RPMI7951 (cell line): Measurements from ENCODE around the gene SORT1. TPM values are rescaled to one million over a fixed set of nuclear protein-coding genes. Genes with fewer than 3 reads are reported as not detected.
A peak's percentile ranks its signal among the peaks of the same experiment; 100 is the strongest.
"Not testable (repeated sequence)": the region's sequence is repeated elsewhere in the genome, so short reads cannot be mapped to it uniquely, and the experiment has no call there.

Experiments
- DNase-seq: peaks from one replicate; pipeline ENCODE4 v3.0.0-alpha.2; 2012; ENCODE audit warnings: low read depth
- total RNA-seq: library from RNA; depleted of rRNA; stranded (reverse); fragments of >200 nt; shearing (Covaris generic); gene quantifications from 2 replicates; pipeline ENCODE4 v1.2.3, GENCODE V29; 2014

SORT1 gene
- total RNA-seq, 1 experiment from 2014 or later: 15.4 TPM

DNA sequence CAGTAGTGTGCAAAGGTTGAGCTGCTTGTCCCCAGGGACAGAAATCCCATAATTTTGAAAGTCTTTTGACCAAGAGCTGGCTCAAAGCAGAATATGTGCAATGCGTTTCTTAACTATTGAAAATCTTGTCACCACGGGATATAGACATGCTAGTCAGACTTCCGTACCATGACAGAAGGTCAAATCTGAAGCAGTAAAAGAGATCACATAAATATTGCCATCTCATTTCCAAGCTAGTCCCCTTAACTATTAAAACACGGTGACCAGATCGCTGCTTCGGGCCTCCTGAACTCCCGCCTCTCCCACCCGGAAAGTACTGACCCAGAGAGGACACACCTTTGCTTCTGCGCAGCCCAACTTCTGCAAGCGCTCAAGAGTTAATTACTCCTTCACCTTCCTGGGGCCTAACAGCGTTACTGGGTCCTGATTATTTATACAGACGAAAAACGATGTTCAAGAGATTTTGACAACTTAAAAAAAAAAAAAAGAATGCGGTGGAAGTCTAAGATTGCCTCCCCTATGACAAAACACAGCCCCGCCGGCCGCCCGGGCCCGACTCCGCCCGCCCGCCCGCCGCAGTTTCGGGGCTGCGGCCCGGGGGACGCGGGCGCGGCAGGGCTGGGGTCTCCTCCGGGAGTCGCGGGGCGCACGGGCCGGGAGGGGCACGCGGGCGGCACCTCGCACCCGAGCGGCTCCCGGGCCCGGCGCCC lies 692 bp downstream of the SORT1 start:
- no peak for DNase-seq

- no peak for DNase-seq
Observed at GRCh38 chr1:109396513-109396839, 1.2 kb downstream of the SORT1 start.

GRCh38 chr1:109395602-109396512 lies 1.9 kb downstream of the SORT1 start:
- DNase-seq: peak; percentile 29

DNA sequence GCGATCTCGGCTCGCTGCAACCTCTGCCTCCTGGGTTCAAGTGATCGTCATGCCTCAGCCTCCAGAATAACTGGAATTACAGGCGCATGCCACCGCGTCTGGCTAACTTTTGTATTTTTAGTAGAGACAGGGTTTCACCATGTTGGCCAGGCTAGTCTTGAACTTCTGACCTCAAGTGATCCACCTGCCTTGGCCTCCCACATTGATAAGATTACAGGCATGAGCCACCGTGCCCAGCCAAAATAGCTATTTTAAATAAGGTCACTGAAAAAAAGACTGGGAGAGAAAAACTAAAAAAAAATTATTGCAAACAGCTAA lies 2.5 kb downstream of the SORT1 start:
- not testable (repeated sequence) for DNase-seq

DNA sequence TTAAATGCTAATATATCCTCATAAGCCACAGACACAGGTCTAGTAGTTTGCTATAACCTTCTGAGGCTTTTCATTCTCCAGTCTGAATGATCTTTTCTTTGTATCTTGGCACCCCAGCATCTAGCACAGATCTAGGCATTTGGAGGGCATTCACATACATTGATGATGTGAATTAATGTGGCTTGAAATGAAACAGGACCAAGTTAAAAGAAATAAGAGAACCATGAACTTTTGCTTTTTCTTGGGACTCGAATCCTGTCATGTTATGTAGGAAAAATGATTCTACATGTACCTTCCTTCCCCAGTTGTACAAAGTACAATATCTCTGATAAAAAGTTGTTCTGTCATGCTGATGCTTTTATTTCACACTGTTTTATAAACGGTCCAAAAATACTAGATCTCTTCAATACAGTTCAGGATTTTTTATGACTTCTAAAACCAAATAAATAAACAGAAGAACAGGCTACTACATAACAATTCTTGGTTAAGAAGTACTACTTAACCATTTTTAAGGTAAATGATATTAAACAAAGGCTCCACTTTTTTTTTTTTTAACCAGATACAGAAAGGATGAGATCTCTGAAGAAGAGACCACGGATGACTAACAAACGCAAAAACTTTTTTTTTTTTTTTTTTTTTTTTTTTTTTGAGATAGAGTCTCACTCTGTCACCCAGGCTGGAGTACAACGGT lies 3.0 kb downstream of the SORT1 start:
- DNase-seq: no peak

DNA sequence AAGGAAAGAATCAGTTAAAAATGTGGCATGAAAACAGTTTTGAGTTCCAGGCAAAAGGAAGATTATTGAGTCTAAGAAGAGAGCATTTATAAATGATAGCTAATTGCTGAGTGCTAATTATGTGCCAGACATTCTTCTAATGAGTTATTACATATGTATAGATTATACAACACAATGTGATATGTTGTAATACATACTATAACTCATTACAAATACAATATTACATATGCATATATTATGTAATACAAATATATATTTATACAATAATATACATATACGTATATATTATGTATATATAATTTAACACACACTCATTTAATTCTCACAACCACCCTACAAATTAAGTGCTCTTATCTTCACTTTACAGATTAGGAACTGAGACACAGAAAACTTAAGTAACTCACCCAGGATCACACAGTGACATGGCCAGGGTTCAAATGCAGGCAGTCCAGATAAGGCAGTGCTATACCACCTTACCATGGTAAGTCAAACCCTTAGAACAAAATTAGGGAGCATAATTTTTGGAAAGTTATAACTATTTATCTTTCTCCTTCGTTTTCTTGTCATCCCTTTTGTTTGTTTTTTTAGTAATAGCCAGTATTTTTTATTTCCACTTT lies 4.0 kb downstream of the SORT1 start:
- DNase-seq: no peak

DNA sequence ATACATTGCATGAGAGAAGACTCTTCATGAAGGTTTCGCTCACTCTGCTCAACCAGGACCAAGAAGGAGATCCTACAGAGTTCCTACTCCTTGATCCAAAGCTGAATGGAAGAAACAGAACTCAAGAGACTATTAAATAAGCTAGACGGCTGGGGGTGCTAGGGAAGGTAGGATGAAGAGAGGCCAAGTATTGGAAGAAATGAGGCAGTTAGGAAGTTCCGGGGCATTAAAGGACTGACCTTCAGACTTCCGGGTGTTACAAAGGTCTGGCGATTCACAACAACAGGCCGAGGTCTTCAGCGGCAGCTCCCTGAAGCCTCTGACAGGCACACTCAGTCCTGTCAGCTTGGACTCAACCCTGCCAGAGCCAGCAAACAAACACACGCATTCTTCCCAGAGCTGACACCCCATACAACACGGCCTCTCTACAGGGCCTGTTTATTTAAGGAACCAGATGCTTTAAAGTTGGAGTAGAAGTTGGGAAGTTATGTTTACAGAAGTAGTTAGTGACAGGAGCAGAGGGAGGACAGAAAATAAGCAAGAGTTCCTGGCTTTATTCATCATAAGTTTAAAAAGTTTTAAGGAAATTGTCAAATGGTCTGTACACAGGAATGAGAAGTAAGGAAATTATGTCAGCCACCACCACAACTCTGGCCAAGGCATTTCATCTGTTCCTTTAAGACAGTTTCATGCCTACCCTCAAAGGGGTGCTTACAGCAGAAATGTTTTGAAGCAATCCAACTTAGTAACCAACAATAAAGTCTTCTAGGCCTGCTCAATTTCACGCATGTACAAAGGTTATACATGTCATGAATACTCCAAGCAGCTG lies 4.7 kb downstream of the SORT1 start:
- DNase-seq: peak; percentile 67

DNA sequence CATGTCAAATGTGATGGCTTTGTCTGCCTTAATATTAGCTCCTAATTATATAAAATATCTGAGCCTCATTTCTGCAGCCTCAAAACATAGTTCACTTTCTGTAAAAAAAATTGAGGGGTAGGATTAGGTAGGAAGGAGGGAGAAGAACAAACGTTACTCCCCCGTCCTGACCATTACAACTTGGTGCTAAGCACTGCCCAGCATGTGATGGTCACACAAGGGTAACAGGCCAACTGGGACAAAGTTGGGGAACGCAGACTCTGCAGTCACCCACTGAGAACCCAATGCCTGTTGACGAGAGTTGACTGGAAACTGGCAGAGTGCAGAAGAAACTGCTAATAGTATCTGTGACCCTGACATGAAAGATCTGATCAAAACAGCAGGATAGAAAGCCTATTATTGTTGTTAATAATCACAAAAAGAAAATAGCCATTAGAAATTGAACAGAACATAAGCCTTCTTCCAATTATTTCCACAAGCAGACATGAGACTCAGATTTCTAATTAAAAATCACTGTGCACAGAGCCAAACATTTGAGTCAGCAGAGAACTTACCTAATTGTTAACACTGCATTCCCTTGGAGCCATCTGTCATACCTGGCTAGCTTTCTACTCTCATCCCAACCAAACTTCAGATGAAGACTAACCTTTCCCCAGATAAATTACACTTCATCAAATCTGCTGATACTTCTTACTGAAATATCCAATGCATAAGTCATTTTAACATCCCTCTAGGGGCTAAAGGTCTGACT lies 5.5 kb downstream of the SORT1 start:
- no peak for DNase-seq

- DNase-seq: no peak
Observed at GRCh38 chr1:109391626-109392025, 6.1 kb downstream of the SORT1 start.

GRCh38 chr1:109391157-109391556 lies 6.6 kb downstream of the SORT1 start:
- DNase-seq: no peak

- no peak for DNase-seq
Observed at GRCh38 chr1:109389638-109390341, 7.9 kb downstream of the SORT1 start.

GRCh38 chr1:109388884-109389637 lies 8.7 kb downstream of the SORT1 start:
- DNase-seq: no peak

DNA sequence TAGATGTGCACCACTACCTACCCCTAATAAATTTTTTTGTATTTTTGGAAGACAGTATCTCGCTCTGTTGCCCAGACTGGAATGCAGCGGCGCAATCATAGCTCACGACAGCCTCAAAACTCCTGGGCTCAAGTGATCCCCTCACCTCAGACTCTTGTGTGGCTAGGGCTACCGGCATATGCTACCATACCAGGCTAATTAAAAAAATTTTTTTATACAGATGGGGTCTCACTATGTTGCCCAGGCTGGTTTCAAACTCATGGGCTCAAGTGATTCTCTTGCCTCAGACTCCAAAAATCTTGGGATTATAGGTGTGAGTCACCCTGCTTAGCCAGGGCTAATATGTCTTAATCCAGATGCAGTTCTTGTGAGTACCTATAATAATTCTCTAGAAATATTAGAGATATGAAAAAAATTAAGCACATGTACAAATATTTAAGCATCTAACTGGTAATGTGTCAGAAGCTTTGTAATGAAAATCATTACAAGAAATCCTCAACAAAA lies 9.5 kb downstream of the SORT1 start:
- no peak for DNase-seq

DNA sequence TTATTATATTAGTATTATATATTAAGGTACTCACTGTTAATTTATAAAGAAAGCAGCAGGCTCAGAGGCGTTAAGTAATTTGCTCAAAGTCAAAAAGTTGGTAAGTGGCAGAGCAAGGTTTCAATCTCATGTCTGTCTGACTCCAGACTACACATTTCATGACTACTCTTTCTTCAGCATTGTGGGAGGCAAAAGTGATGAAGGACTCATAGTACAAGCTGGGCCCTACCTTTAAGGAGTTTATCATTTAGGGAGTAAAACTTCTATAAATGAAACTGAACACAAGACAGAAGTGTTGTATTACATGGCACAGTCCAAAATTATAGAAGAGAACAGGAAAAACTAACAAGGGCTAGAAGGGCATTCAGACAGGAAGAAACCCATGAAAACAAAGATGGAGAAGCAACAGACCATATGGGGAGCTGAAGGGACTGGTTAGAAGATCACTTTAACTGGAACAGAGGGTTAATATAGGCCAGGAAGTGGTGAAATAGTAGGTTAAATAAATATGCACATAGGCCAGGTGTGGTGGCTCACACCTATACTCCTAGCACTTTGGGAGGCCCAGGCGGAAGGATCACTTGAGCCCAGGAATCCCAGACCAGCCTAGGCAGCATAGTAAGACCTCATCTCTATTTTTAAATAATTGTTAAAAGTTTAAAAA lies 11.5 kb downstream of the SORT1 start:
- no peak for DNase-seq

DNA sequence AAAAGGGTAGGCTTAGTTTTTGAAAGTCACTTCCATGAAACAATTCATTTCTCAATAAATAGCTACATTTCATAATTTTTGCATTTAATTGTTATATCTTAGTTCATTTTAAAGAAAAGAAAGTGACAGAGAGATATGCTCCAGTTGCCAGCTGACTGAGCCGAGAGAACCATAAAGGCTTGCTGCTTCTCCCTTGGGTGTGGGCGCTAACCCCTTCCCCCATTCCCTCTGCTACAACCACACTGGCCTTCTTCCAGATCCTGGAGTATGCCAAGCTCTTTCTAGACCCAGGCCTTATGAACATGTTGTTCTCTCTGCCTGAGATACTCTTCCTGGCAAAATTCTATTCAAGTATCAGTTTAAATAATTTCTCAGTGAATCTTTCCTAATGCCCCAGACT lies 12.3 kb downstream of the SORT1 start:
- no peak for DNase-seq

- peak; percentile 47 for DNase-seq
Observed at GRCh38 chr1:109383854-109384253, 13.9 kb downstream of the SORT1 start.

GRCh38 chr1:109383087-109383779 lies 14.5 kb downstream of the SORT1 start:
- DNase-seq: no peak

DNA sequence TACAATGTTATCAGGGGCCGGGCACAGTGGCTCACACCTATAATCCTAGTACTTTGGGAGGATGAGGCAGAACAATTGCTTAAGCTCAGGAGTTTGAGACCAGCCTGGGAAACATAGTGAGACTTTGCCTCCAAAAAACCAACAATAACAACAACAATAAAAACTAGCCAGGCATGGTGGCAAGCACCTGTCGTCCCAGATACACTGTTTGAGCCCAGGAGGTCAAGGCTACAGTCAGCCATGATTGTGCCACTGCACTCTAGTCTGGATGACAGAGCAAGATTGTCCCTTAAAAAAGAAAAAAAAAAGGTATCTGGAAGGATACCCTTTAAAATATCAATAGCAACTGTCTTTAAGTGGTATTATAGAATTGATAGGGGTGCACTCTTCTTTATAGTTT lies 16.1 kb downstream of the SORT1 start:
- DNase-seq: no peak
